ENCODE results near the gene MBP.

The MBP gene

DNA sequence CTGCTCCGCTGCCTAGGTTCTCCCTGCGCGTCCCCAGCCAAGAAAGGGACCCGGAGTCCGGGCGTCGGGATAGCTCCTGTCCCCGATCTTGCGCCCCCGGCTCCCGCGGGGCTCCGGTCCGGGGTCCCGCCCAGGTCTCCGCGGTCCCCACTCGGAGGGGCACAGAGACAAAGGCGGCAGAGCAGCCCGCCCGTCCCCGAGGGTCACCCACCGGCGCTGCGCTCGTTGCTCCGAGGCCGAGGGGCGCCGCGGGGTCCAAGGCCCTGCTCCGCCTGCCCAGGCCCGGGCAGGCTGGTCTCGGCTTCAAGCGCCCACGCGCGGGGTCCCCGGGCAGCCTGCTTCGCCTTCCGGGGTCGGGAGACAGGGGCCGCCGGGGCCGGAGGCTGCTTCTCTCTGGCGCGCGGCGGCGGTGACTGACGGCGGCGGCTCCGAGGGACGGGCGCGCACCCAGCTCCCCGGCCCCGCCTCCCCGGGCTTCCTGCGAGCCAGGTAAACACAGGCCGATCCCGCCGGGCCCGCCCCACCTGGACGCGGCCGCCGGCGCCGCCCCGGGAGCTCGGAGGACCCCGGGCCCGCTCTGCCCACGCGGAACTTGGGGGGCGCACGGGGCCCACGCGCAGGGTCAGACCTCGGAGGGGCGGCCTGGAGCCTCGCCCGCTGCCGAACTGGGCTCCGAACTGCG, at the start of gene MBP:
Gene MBP, minus strand, starts transcription at position 415 of the 682 bp plus-strand sequence. CDS start 27,522 bp downstream, outside the sequence.
- peak in 4 of 51 donors; percentile 17 to 49 (median 40) for DNase-seq

DNA sequence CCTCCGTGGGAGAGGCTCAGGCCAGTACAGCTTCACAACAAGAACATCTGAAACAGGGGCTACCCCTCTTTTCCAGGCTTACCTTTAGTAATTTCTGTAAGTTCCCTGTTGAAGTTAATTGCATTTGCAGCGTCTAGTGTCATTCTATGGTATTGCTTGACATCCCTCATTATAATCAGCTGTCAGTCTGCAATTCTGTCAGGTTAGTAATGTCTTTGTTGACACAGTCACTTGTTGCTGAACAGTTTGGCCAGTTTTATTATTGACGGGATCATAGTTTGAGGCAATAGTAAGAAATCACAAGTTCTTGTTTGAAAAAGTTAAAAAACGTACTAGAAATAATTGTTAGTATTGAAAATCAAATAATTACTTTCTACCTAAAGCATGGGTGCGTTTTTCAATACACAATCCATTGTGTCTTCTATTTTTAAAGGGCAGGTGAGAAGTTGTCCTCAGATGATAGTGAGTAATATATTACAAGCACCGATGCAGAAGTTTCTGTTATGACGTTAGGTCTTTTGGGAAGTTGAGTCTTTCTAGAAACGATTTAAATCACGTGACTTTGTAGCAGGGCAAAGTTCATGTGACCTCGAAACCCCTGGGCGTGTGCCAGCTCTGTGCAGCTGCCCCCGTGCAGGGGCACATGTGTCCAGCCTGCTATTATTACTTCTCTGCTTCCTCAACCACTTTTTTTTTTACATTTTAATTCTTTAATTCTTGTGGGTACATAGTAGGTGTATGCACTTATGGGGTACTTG, 49.5 kb upstream of the MBP start:
- DNase-seq: no peak

DNA sequence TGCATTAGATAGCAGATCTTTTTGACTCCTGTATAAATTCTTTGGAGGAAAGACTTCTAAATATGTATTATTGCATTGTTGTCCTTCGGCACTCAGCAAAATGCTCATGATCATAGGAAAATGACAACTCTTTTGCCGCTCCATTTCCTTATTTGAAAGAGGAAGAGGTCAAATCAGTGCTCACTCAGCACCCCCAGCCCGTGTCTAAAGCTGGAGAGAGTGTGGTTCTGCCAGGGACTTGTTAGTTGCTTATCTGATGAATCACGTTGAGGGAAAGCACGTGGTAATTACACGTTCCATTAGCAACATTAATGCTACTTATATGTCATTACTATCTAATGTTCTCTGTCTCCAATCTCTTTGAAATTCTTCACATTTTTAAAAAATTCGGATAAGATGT, 46.0 kb upstream of the MBP start:
- peak in 1 of 51 donors; percentile 8 for DNase-seq

DNA sequence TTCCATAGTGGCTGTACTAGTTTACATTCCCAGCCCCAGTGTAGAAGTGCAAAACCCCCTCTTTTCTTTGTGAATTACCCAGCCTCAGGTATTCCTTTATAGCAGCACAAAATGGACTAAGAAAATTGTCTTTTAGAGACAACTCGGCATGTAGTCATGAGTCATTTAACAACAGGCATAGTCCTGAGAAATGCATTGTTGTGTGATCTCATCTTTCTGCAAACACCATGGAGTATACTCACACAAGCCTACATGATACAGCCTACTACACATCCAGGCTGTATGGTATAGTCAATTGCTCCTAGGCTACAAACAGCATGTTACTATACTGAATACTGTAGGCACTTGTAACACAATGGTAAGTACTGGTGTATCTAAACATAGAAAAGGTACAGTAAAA, 44.4 kb upstream of the MBP start:
- DNase-seq: no peak

DNA sequence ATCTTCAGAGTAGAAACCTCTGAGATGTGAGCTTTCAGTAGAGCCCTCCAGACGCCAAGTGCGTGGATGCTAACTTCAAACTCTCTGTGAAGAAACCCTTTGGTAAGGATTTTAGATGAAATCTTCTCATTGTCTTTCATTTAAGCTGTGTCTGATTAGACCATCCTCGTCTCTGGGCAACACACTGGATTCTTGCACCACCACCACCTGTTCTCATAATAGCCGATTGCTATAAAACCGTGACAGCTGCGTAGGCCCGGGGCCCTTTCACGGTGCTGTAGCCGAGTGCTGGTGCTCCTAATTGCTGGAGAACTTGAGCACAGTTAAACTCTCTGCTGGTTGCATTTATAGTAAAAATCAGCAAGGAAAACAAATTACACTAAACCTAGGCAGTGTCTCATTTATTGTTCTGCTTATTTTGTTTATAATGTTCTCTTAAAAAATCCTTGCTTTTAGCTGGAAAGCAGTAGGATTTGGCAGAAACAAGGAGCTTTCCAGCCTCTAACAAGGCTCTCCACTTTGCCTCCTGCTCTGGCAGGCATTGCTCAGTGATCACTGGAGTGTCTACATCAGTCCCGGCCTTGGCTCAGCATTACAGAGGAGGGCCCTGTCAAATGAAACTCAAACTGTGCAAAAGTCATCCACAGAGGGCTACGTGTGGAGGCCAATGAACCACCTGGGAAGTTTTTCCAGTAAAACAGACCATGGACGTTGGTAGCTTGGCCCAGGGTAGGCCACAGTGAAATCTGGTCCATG, 40.9 kb upstream of the MBP start:
- DNase-seq: no peak

DNA sequence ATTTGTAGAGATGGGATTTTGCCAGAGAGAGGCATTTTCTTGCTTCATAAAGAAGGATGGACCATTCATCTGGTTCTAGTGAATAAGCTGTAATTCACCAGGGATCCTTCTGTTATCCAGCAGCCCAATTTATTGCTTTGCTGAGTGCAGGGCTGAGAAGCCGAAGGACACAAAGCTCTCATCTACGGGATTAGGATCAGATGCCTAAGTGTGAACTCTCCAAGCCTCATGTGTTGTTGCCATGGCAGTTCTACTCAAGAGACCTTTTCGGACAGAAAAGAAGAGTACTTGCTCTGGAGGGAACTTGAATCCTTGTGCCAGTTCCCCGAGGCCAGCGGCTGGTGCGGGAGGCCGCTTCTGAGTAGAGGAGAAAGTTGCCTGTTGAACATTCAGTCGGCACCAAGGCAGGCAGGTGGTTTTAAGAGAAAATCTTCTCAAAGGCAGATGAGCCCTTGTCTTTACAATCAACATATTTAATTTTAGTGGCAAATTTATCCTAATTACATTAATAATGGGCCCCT, 38.4 kb upstream of the MBP start:
- DNase-seq: peak in 5 of 51 donors; percentile 5 to 49 (median 29)

DNA sequence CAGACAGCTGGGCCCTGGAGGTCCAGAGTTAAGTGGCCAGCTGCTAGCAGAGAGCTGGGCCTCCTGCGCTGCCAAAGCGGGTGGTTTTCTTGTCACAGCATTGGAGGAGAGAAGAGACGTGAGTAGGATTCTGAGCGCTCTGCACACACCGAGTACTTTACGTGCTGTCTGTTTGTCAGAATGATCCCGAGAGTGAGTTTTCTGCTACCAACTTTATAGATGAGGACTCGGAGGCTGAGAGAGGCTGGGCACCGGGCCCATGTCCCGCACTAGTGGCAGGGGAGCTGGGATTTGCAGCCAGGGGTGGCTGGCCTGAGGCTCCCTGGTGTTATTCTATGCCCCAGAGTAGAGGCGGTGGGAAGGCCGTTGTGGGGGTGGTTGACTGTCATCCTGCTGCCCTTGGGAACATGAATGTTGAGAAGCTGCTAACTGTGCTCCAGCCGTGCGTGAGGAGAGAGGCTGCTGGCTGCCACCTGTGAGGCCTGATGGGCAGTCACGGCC, 36.3 kb upstream of the MBP start:
- DNase-seq: peak in 3 of 51 donors; percentile 22 to 54 (median 31)

DNA sequence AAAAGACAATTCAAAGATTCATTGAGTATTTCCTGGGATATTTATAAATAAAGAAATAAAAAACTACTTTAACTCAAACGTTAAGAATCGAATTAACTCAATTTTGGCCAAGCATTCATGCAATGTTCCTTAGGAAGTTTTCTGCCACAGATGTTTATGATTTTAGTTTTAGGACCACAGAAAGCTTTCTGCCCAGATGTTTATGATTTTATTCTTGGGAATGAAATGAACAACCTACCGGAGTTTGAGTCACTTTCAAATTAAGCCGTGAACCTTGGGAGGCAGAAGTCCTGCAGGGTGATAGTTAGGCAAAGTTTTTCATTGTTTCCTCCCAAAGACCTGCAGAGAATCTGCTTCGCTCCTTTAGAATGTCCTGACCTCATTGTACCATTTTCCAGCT, 34.7 kb upstream of the MBP start:
- no peak for DNase-seq

DNA sequence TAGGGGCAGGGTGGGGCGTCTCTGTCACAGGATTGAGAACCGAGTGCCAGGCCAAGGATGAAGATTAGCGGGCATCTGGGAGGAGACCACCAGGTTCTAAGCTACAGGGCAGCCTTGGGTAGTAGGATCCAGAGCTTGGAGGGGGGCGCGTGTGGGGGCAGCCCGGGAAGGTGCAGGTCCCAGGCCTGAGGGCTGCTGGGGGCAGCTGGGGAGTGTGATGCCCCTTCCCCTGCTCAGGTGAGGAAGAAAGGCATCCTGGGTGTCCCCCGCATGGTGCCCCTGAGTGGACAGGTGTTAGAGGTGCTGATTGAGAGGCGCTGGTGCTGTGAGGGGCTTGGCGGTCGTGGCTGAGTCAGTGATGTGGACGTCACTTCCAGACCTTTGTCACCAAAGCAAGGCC, 33.9 kb upstream of the MBP start:
- DNase-seq: no peak

DNA sequence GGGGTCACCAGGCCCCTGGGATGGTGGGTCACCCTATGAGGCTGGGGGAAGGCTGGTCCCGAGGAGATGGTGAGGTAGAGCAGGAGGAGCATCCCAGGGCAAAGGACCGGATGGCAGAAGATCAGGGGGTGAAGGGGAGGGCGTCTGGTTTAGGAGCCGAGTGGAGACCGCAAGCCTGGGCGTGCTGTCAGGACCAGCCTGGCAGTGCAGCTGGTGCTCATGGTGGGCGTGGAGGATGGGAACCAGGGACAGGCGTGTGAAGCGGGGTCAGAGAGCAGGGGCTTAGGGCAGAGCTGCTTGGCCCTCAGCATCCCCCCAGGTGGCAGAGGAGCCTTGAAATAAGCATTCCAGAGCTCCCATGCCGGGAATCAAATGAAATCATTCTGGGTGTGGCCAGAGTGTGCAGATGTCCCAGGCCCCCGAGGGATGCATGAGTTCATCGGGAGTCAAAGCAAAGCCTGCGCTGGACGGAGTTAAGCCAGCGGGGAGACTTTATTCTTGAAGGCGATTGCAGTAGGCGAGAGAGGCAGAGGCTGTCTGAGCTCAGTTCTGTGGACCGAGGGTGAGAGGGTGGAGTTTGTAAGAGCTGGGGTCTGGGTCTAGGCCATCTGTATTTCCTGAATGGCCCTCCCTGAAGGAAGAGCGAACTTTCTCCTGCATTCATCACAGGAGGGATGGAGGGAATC, 33.1 kb upstream of the MBP start:
- DNase-seq: no peak

DNA sequence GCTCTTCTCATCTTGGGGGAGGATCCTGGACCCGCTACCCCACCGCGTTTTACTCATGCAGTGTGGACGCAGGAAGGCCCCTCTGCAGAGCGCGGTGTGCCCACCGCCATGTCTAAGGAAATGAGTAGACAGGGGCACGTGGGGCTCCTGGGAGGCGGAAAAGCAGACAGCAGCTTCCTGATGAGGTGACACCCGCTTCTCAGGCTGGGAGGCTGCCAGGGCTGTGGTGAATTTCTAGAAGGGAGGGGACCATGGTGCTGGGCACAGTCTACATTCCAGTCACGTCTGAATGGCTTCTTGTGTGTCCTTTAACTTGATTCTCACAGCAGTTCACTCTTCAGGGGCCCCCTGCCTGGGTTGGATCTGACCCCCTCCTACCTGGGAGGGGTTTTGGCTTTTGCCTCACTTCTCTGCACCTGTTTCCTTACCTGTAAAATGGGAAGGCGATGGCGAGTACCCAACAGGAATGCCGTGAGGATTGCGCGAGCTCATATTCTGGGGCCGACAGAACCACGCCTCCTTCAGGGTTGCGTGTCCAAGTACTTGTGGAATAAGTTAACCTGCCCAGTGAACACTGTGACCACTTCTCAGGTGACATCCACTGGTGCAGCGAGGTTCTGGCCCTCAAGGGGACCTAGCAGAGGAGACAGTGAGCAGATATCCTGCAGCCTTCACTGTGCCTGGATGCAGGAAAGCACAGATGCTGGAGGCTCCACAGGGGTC, 32.3 kb upstream of the MBP start:
- DNase-seq: no peak

DNA sequence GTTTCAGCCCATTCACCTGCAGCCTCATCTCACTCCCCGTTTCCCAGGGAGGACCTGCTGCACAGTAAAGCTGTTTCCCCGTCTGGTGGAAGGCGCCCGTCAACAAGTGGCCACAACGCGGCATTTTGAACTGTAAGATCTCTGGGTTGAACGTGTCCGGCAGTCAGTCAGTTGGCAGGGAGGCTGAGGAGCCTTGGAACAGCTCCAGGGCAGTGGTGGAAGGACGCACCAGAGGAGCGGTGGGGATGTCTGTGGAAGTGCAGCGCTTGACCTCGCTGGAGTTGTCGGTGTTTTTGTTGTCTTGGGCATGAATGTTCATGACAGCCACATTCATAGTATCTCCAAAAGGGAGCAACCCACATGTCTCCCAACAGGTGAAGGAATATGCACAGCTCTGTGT, 31.4 kb upstream of the MBP start:
- DNase-seq: no peak

DNA sequence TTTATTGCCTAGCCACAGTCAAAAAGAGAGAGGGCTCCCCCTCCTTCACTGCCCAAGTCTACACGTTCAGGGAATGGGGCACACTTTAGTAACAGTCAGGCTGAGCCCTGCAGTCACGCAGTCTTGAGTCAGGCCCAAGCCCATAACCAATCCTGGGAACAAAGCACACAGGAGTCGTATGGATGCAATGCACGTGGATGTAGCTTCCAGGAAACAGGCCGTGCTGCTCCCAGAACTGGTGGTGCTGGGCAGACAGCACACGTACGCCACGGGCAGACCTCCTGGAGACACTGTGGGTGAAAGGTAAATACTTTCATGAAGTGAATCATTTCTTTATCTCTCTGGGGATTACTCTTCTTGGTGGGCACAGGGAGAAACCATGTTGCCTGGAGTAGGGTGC, 30.0 kb upstream of the MBP start:
- DNase-seq: no peak

DNA sequence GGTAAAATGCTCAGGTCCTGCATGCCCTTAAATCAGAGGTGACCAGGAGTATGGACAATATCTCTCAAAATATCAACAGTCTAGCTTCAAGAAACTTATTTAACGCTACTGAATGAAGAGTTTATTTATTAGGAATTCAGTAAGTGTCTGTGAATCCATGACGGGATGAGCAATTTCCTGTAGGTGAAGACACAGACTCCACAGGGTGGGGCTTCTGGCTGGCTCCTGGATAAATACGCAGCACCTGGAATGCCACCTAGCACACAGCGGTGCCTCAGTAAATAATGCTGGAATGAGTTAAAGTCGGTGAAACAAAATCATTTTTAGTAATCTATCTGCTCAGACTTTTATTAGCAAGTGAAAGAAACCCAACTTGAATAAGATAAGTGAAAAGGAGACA, 29.4 kb upstream of the MBP start:
- no peak for DNase-seq

DNA sequence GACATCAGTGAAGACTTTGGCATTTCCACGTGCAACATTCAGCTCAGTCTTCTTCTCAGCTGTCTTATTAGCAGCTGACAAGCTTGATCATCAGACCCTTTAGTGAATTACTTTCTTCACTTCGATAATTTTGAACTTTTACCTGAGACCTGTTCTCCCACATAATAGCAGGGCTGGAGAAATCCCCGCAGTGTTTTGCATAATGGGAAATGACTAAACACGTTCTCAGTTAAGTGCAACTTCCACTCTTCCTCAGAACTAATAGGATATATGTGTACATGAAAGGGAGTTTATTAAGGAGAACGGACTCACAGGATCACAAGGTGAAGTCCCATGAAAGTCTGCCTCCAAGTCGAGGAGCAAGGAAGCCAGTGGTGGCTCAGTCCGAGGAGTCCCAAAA, 28.8 kb upstream of the MBP start:
- no peak for DNase-seq

DNA sequence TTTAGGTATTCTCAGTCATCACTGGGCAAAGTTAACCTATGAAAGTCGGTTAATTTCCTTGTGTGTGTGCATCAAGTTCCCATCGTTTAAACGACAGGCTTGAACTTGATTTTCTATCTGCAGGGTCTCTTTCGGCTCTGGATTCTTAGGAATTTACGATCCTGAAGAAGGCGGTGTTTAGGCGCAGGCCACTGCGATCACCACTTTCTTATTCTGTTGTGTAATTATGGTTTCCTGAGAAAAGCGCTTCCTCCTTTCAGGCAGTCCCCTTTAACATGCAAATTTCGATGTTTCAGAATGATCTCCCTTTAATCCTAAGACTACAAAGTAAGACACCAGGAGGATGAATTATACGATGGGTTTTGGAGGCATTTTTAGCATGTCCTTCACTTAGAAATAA, 27.9 kb upstream of the MBP start:
- DNase-seq: no peak

DNA sequence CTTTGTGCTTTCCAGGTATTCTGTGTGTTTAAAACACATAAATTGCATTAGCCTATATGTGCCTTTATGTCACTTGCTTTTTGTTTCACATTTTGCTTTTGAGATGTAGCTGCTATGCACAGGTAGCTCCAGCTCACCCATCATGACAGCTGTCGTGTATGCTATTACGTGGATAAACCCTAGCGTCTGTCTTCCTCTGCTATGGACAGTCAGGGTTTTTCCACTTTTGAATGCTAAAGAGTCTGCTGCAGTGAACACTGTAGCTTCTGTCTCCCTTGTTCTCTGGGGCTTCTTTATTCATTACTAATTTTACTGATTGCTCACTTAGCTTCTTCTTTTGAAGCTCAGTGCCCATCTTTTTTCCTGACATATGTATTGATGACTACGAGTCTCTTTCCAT, 24.7 kb upstream of the MBP start:
- DNase-seq: no peak

DNA sequence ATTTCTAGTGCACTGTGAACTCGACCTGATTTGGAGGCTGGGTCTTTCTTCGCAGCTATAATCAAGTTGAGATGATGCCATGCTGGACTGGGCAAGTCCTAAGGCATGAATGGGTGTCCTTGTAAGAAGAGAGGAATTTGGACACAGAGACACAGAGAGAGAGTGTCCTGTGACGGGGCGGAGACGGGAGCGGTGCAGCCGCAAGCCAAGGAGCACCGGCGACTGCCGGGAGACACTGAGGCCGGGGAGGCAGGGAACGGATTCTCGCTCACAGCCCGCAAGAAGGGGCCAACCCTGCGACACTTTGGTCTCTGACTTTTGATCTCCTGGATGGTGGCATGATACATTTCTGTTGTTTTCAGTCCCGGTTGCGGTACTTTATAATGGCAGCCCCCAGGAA, 22.4 kb upstream of the MBP start:
- no peak for DNase-seq

DNA sequence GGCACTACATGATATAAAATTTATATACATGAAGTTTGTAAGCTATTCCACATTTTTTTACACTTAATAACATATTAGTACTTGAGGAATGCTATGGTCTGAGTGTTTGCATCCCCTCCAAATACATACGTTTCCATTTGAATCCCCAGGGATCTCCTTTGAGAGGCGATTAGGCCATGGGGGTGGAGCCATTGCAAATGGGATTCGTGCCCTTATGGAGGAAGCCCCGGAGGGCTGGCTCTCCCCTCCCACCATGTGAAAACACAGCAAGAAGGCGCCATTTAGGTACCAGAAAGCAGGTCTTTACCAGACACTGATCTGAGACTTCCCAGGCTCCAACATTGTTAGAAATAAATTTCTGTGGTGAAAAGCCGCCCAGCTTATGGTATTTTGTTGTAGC, 20.8 kb upstream of the MBP start:
- DNase-seq: no peak

DNA sequence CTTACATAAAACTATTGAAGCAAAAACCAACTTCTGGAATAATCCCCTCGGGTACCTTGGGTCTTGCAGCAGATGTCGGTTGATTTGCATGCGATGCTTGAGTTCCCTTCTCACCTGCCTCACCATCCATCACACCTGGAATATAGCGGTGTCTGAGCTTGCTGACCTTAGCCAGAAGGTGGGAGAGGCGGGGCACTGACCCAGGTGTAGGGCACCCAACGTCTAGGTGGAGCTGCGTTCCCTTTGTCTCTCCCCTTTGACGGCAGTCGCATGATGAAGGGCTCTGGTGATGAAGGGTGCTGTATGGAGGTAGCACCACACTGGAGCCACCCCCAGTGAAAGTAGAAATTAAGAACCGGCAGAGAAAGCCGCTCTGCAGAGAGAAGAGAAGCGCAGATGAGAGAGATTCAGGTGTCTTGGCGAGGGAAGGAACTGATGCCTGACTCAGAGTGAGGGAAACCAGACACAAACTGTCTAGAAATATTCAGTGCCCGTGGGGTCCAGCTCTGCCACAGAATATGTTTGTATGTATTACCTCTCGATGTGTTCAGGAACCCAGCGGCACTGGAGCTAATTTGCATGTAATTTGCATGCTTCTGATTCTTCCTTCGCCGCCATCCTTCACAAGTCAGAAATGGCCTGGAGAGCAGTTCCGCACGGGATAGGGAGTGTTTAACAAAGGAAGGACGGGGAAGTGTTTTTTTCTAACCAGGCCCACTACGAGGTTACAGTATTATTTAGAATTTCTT, 19.4 kb upstream of the MBP start:
- no peak for DNase-seq
